HG03457 (cell line): Measurements from ENCODE around the gene ACRV1.
"Not testable (repeated sequence)": the region's sequence is repeated elsewhere in the genome, so short reads cannot be mapped to it uniquely, and the experiment has no call there.

Source experiments
- ATAC-seq: cut with Tn5 transposase; IDR thresholded peaks from one replicate; pipeline ENCODE4 v1.9.1; 2021; ENCODE audit warnings: moderate number of reproducible peaks; ENCODE audit not compliant: unreplicated experiment

ACRV1 gene

GRCh38 chr11:125680747-125681146 is at the start of gene ACRV1:
Gene ACRV1, minus strand, starts transcription at chr11:125680847. Its CDS starts 67 bp downstream, at chr11:125680780.
- no peak for ATAC-seq

- ATAC-seq = no peak
These were observed 48.3 kb upstream of the ACRV1 start for GRCh38 chr11:125728969-125729368.

GRCh38 chr11:125724125-125724524 is 43.5 kb upstream of the ACRV1 start:
- ATAC-seq = no peak

- ATAC-seq = no peak
These were observed 40.1 kb upstream of the ACRV1 start for GRCh38 chr11:125720781-125721180.

- ATAC-seq = not testable (repeated sequence)
These were observed 24.0 kb upstream of the ACRV1 start for GRCh38 chr11:125704686-125705085.

- ATAC-seq = no peak
These were observed 21.4 kb upstream of the ACRV1 start for GRCh38 chr11:125701858-125702621.

GRCh38 chr11:125701018-125701610 is 20.5 kb upstream of the ACRV1 start:
- no peak for ATAC-seq

GRCh38 chr11:125694951-125695350 is 14.3 kb upstream of the ACRV1 start:
- ATAC-seq = no peak

- no peak for ATAC-seq
These were observed 12.2 kb upstream of the ACRV1 start for GRCh38 chr11:125692887-125693286.

- no peak for ATAC-seq
These were observed 9.4 kb upstream of the ACRV1 start for GRCh38 chr11:125690006-125690405.

GRCh38 chr11:125689274-125689859 is 8.7 kb upstream of the ACRV1 start:
- ATAC-seq = no peak

GRCh38 chr11:125688632-125689031 is 8.0 kb upstream of the ACRV1 start:
- ATAC-seq = no peak

- ATAC-seq = no peak
These were observed 7.4 kb upstream of the ACRV1 start for GRCh38 chr11:125688066-125688465.

- no peak for ATAC-seq
These were observed 4.6 kb upstream of the ACRV1 start for GRCh38 chr11:125685228-125685627.

- ATAC-seq = no peak
These were observed 810 bp downstream of the ACRV1 start for GRCh38 chr11:125679837-125680236.

- ATAC-seq = no peak
These were observed 1.2 kb downstream of the ACRV1 start for GRCh38 chr11:125679397-125679796.

- no peak for ATAC-seq
These were observed 5.5 kb downstream of the ACRV1 start for GRCh38 chr11:125675196-125675595.

GRCh38 chr11:125674210-125674609 is 6.4 kb downstream of the ACRV1 start:
- no peak for ATAC-seq

- ATAC-seq = no peak
These were observed 9.1 kb downstream of the ACRV1 start for GRCh38 chr11:125671561-125671960.

- ATAC-seq = no peak
These were observed 10.5 kb downstream of the ACRV1 start for GRCh38 chr11:125670172-125670571.

GRCh38 chr11:125667151-125667550 is 13.5 kb downstream of the ACRV1 start:
- ATAC-seq = no peak

- no peak for ATAC-seq
These were observed 16.7 kb downstream of the ACRV1 start for GRCh38 chr11:125663910-125664309.
